Measurements from ENCODE around the gene NELL1. TPM values are rescaled to one million over a fixed set of nuclear protein-coding genes. Genes with fewer than 3 reads are reported as not detected.
A peak's percentile ranks its signal among the peaks of the same experiment; 100 is the strongest.

The NELL1 gene
- polyA plus RNA-seq, 2 of the 4 experiments (the other 2 are of a cell fraction) = not detected

DNA sequence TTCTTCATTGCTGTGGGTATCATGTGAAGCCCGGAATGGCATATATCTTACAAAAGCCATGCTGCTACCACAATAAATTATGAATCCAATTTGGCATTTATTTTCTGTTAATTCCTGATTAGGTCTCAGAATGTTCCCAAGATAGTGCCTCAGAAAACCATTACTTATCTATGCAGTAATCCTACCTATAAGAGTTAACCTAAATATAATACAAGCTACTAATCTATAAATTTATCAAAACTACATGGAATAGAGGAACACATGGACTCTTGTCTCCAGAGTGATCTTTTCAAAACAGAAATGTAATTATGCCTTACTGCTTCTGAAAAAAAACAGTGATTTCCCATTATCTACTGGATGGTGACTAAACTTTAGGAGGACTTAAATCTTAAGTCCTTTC is 835.7 kb downstream of the NELL1 start (continued):
- TF ChIP-seq, protein P1, sequence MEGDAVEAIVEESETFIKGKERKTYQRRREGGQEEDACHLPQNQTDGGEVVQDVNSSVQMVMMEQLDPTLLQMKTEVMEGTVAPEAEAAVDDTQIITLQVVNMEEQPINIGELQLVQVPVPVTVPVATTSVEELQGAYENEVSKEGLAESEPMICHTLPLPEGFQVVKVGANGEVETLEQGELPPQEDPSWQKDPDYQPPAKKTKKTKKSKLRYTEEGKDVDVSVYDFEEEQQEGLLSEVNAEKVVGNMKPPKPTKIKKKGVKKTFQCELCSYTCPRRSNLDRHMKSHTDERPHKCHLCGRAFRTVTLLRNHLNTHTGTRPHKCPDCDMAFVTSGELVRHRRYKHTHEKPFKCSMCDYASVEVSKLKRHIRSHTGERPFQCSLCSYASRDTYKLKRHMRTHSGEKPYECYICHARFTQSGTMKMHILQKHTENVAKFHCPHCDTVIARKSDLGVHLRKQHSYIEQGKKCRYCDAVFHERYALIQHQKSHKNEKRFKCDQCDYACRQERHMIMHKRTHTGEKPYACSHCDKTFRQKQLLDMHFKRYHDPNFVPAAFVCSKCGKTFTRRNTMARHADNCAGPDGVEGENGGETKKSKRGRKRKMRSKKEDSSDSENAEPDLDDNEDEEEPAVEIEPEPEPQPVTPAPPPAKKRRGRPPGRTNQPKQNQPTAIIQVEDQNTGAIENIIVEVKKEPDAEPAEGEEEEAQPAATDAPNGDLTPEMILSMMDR (IDR thresholded peaks at IDR 0.05) = no peak
- TF ChIP-seq EP300 (IDR thresholded peaks at IDR 0.05) = no peak
- TF ChIP-seq MAZ (IDR thresholded peaks at IDR 0.05; ENCODE audit: borderline replicate concordance, low read depth, low read length) = no peak
- TF ChIP-seq ZFP36 (IDR thresholded peaks at IDR 0.05; ENCODE audit: borderline replicate concordance, partially characterized antibody) = no peak

GRCh38 chr11:21511835-21512440 is 842.6 kb downstream of the NELL1 start:
- peak; percentile 21 to 77 for DNase-seq (ENCODE audit: low read depth in 1 of 2, low spot score in 1 of 2)
- H3K4me1 ChIP-seq = no peaks in the 10 kb centered on the region
- ATAC-seq = peak; percentile 73 to 92
- WGBS (ENCODE audit: missing lambda C conversion rate) = 5% methylated on average over 2 of the region's 2 CpGs
- CTCF ChIA-PET = interaction anchor here (0.6 to 1.4 kb wide), 6 partner anchors 13 to 864 kb away, joined by 3 to 5 read pairs (median 3); no protein-coding TSS in a partner anchor
- H3K4me2 ChIP-seq = no peak overlapping the region
- H3K9me3 ChIP-seq = no peaks in the 10 kb centered on the region
- TF ChIP-seq, protein P1 (IDR thresholded peaks at IDR 0.05) = peak; percentile 53
- TF ChIP-seq BHLHE40 (IDR thresholded peaks at IDR 0.05; ENCODE audit: low read depth, low read length) (no peak), ZC3H11A (IDR thresholded peaks at IDR 0.05) (no peak), RAD21 (conservative IDR thresholded peaks at IDR 0.05 in 1 of 2, IDR thresholded peaks at IDR 0.05 in 1 of 2) (peak; percentile 68 to 73), CHD2 (IDR thresholded peaks at IDR 0.05; ENCODE audit: low read length, partially characterized antibody) (no peak), SMC3 (IDR thresholded peaks at IDR 0.05) (peak; percentile 73), EHMT2 (IDR thresholded peaks at IDR 0.05; ENCODE audit: low read depth) (no peak), NFE2L2 (conservative IDR thresholded peaks at IDR 0.05; ENCODE audit: low read length) (no peak), JUN (IDR thresholded peaks at IDR 0.05) (no peak), FOSB (CRISPR knock-in tag; IDR thresholded peaks at IDR 0.05) (no peak), HOXA7 (CRISPR knock-in tag; IDR thresholded peaks at IDR 0.05) (no peak), HEYL (CRISPR knock-in tag; IDR thresholded peaks at IDR 0.05) (no peak), ELK1 (IDR thresholded peaks at IDR 0.05; ENCODE audit: low read depth, low read length) (no peak)
- TF ChIP-seq, protein P2, sequence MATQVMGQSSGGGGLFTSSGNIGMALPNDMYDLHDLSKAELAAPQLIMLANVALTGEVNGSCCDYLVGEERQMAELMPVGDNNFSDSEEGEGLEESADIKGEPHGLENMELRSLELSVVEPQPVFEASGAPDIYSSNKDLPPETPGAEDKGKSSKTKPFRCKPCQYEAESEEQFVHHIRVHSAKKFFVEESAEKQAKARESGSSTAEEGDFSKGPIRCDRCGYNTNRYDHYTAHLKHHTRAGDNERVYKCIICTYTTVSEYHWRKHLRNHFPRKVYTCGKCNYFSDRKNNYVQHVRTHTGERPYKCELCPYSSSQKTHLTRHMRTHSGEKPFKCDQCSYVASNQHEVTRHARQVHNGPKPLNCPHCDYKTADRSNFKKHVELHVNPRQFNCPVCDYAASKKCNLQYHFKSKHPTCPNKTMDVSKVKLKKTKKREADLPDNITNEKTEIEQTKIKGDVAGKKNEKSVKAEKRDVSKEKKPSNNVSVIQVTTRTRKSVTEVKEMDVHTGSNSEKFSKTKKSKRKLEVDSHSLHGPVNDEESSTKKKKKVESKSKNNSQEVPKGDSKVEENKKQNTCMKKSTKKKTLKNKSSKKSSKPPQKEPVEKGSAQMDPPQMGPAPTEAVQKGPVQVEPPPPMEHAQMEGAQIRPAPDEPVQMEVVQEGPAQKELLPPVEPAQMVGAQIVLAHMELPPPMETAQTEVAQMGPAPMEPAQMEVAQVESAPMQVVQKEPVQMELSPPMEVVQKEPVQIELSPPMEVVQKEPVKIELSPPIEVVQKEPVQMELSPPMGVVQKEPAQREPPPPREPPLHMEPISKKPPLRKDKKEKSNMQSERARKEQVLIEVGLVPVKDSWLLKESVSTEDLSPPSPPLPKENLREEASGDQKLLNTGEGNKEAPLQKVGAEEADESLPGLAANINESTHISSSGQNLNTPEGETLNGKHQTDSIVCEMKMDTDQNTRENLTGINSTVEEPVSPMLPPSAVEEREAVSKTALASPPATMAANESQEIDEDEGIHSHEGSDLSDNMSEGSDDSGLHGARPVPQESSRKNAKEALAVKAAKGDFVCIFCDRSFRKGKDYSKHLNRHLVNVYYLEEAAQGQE (IDR thresholded peaks at IDR 0.05) = no peak
- TF ChIP-seq, protein P3, sequence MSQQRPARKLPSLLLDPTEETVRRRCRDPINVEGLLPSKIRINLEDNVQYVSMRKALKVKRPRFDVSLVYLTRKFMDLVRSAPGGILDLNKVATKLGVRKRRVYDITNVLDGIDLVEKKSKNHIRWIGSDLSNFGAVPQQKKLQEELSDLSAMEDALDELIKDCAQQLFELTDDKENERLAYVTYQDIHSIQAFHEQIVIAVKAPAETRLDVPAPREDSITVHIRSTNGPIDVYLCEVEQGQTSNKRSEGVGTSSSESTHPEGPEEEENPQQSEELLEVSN (IDR thresholded peaks at IDR 0.05; ENCODE audit: borderline replicate concordance, low read depth) = no peak
- no peak overlapping the region for H3K27ac ChIP-seq
- FAIRE-seq = peak; percentile 59
- H3K4me3 ChIP-seq = no peak overlapping the region
- POLR2A ChIA-PET = no interaction called here

Data from A549 (cell line).